ENCODE measurements around the gene FOXO6. TPM values are rescaled to one million over a fixed set of nuclear protein-coding genes. Genes with fewer than 3 reads are reported as not detected.

Gene FOXO6
- polyA plus RNA-seq, 1 of the 3 experiments (the other 2 are of a cell fraction) = 0.35 TPM

DNA sequence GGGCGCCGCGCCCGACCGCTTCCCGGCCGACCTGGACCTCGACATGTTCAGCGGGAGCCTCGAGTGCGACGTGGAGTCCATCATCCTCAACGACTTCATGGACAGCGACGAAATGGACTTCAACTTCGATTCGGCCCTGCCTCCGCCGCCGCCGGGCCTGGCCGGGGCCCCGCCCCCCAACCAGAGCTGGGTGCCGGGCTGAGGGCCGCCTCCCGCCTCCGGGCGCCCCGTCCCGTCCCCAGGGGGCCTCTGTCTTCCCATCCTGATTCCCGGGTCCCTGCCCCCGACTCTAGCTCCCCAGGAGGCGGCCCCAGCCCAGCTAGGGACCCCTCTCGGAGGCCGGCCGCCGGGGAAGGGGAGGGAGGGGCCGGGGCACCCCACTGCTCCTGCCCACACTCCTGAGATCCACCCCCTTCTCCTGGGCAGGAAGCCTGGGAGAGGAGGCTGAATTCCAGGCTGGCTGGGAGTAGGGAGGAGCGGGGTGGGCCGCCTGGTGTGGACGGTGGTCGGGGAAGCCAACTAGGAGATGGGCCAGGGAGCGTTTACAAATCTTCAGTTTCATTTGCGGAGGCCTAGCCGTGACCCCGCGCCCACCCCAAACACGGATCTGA, 21.4 kb downstream of the FOXO6 start:
- CTCF ChIA-PET = interaction anchor here (1.1 to 2.1 kb wide), 6 partner anchors 15 to 102 kb away, joined by 3 to 10 read pairs (median 6); partner anchors contain the start of gene EDN2

DNA sequence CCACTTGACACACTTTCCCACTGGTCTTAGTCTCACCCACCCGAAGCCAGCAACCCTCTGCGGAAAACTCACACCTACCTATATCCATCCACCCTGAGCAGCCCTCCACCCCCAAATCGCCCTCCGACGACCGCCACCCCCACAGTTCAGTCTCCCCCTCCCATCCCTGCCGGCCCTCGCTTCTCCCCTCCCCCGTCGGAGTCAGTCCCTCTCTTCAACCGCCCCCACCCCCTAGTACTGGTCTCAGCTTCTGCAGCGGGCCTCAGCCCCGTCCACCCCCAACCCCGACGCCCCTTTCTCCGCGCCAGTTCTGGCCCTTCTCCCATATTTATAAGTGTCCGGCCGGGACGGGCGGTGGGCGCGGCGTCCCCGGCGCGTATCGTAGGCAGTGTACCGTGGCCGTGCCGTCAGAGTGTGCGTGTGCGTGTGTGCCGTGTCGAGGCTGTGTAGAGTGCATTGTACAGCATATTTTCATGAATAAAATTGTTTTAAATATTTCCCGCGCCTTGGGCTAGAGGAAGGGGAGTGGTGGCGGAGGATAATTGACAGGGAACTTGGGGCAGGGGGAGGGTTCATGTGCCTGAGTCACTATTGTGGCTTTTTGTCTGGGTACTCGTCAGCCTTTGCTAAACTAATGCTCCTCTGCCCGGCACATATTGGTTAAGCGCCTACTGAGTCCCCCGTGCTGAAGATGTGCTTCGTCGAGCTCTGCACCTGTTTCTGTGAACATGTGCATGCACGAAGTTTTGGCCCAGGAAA, 22.0 kb downstream of the FOXO6 start:
- H3K79me2 ChIP-seq (ENCODE audit: insufficient read depth) = no peaks in the 10 kb centered on the region
- peak overlapping the region in 1 of 2 experiments; percentile 65; a peak in 1 of 4 replicates for H3K27ac ChIP-seq (ENCODE audit: low read depth in 2 of 2, low read length in 1 of 2)
- no peaks in the 10 kb centered on the region for H4K20me1 ChIP-seq (ENCODE audit: insufficient read depth)
- DNase-seq = no peak
- no peaks in the 10 kb centered on the region for H3K9me3 ChIP-seq
- WGBS (ENCODE audit: low lambda C conversion rate) = 91% methylated on average over 43 of the region's 45 CpGs
- H3K4me1 ChIP-seq (ENCODE audit: control insufficient read depth in 1 of 2, insufficient read depth in 2 of 2, low read depth in 1 of 2, low read length in 1 of 2) = peaks cover 14 to 44% of the 10 kb centered on the region in 2 experiments; a peak in 1 of 4 replicates
- no peaks in the 10 kb centered on the region for H3K27me3 ChIP-seq (ENCODE audit: insufficient read depth)
- H3K9ac ChIP-seq = peak overlapping the region; percentile 63; the same call in 1 of the 2 replicates
- CTCF ChIA-PET = interaction anchor here (1.9 kb wide), 1 partner anchor 35 kb away, joined by 8 read pairs; no protein-coding TSS in a partner anchor
- no peaks in the 10 kb centered on the region for H3K36me3 ChIP-seq (replicated peaks in 1 of 2; ENCODE audit: control insufficient read depth in 1 of 2, insufficient read depth in 2 of 2, low read length in 1 of 2)
- no peak overlapping the region for H2AFZ ChIP-seq (ENCODE audit: low read depth)
- peaks cover 6% of the 10 kb centered on the region for H3F3A ChIP-seq (replicated peaks; ENCODE audit: insufficient read depth)
- POLR2A ChIA-PET = interaction anchor here (1.0 kb wide), 1 partner anchor 21 kb away, joined by 3 read pairs; no protein-coding TSS in a partner anchor
- H3K4me3 ChIP-seq (ENCODE audit: low read depth in 2 of 2, low read length in 1 of 2) = no peak overlapping the region; a peak in 1 of 4 replicates
- H3K9me2 ChIP-seq = no peaks in the 10 kb centered on the region
- H3K4me2 ChIP-seq = peak overlapping the region; percentile 73; the same call in 1 of the 2 replicates
- TF ChIP-seq SMC3 (IDR thresholded peaks at IDR 0.05; ENCODE audit: low read depth, low read length) (no peak), MEF2A (IDR thresholded peaks at IDR 0.05; ENCODE audit: borderline replicate concordance, low read depth) (no peak), FOXM1 (IDR thresholded peaks at IDR 0.05; ENCODE audit: low read depth) (no peak)
- TF ChIP-seq, protein P1, sequence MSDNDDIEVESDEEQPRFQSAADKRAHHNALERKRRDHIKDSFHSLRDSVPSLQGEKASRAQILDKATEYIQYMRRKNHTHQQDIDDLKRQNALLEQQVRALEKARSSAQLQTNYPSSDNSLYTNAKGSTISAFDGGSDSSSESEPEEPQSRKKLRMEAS (IDR thresholded peaks at IDR 0.05; ENCODE audit: low read depth) = no peak

More for the DNA sequence above, 21.4 kb downstream of the FOXO6 start:
- 0 out of 2 replicates have a peak overlapping the region, but pooled peaks have one; percentile 46 for H2AFZ ChIP-seq (ENCODE audit: low read depth)
- H3F3A ChIP-seq (replicated peaks; ENCODE audit: insufficient read depth) = peaks cover 9% of the 10 kb centered on the region
- peak overlapping the region; percentile 39 to 65; a peak in 3 of 4 replicates for H3K27ac ChIP-seq (ENCODE audit: low read depth in 2 of 2, low read length in 1 of 2)
- no peaks in the 10 kb centered on the region for H3K36me3 ChIP-seq (replicated peaks in 1 of 2; ENCODE audit: control insufficient read depth in 1 of 2, insufficient read depth in 2 of 2, low read length in 1 of 2)
- peak overlapping the region; percentile 63 for H3K9ac ChIP-seq
- no peaks in the 10 kb centered on the region for H3K9me2 ChIP-seq
- H3K4me3 ChIP-seq (ENCODE audit: low read depth in 2 of 2, low read length in 1 of 2) = peak overlapping the region; percentile 37 to 43; a peak in 3 of 4 replicates
- 59% methylated on average over 7 of the region's 48 CpGs for WGBS (ENCODE audit: low lambda C conversion rate)
- peaks cover 9 to 41% of the 10 kb centered on the region in 2 experiments; a peak in 1 of 4 replicates for H3K4me1 ChIP-seq (ENCODE audit: control insufficient read depth in 1 of 2, insufficient read depth in 2 of 2, low read depth in 1 of 2, low read length in 1 of 2)
- no peaks in the 10 kb centered on the region for H3K79me2 ChIP-seq (ENCODE audit: insufficient read depth)
- no peaks in the 10 kb centered on the region for H3K27me3 ChIP-seq (ENCODE audit: insufficient read depth)
- DNase-seq = peak; percentile 77
- no peaks in the 10 kb centered on the region for H4K20me1 ChIP-seq (ENCODE audit: insufficient read depth)
- POLR2A ChIA-PET = interaction anchor here (0.7 to 1.0 kb wide), 2 partner anchors 13 to 22 kb away, joined by 3 read pairs; no protein-coding TSS in a partner anchor
- H3K9me3 ChIP-seq = no peaks in the 10 kb centered on the region
- TF ChIP-seq, protein P2, sequence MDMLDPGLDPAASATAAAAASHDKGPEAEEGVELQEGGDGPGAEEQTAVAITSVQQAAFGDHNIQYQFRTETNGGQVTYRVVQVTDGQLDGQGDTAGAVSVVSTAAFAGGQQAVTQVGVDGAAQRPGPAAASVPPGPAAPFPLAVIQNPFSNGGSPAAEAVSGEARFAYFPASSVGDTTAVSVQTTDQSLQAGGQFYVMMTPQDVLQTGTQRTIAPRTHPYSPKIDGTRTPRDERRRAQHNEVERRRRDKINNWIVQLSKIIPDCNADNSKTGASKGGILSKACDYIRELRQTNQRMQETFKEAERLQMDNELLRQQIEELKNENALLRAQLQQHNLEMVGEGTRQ (IDR thresholded peaks at IDR 0.05; ENCODE audit: borderline replicate concordance, low read depth, low read length) = no peak
- peak overlapping the region; percentile 73; the same call in 1 of the 2 replicates for H3K4me2 ChIP-seq

DNA sequence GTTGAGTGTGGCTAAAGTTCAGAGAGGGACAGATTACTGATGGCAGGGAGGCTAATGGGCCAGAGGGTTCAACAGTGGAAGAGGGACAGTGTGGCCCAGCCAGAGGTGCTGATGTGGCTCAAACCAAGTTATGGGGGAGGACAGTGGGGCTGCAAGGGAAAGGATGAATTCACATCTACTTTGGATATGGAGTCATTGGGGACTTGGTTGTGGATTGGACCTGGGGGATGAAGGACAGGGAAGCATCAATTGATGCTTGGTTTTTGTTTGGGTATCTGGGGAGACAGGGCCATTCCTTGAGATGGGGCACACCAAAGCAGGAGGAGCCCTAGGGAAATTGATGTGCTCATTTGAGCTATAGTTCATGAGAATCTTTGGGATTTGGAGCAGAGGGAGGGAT, 23.3 kb downstream of the FOXO6 start:
- Histone ChIP-seq H3K4me1 (ENCODE audit: control insufficient read depth in 1 of 2, insufficient read depth in 2 of 2, low read depth in 1 of 2, low read length in 1 of 2) (peaks cover 14 to 51% of the 10 kb centered on the region in 2 experiments; a peak in 1 of 4 replicates), H3K4me2 (no peak overlapping the region), H3K9me2 (no peaks in the 10 kb centered on the region), H3K27me3 (ENCODE audit: insufficient read depth) (no peaks in the 10 kb centered on the region), H3K27ac (ENCODE audit: low read depth in 2 of 2, low read length in 1 of 2) (no peak overlapping the region), H4K20me1 (ENCODE audit: insufficient read depth) (no peaks in the 10 kb centered on the region), H3K9me3 (no peaks in the 10 kb centered on the region), H3K36me3 (replicated peaks in 1 of 2; ENCODE audit: control insufficient read depth in 1 of 2, insufficient read depth in 2 of 2, low read length in 1 of 2) (no peaks in the 10 kb centered on the region), H3F3A (replicated peaks; ENCODE audit: insufficient read depth) (peaks cover 3% of the 10 kb centered on the region), H3K79me2 (ENCODE audit: insufficient read depth) (no peaks in the 10 kb centered on the region), H2AFZ (ENCODE audit: low read depth) (no peak overlapping the region), H3K9ac (no peak overlapping the region), H3K4me3 (ENCODE audit: low read depth in 2 of 2, low read length in 1 of 2) (no peak overlapping the region)
- TF ChIP-seq GATA2 (CRISPR knock-in tag; IDR thresholded peaks at IDR 0.05) = no peak
- no peak for DNase-seq
- CTCF ChIA-PET = no interaction called here
- POLR2A ChIA-PET = interaction anchor here (0.6 to 1.1 kb wide), 2 partner anchors 13 to 37 kb away, joined by 3 read pairs; no protein-coding TSS in a partner anchor
